Naive thymus-derived CD4-positive, alpha-beta T cell (primary cell): Measurements from ENCODE around the gene RAB7A. TPM values are rescaled to one million over a fixed set of nuclear protein-coding genes. Genes with fewer than 3 reads are reported as not detected.

Experiments used
- ATAC-seq: fragments of 150-1000 bp; cut with Tn5 transposase; 2 replicates; pipeline ENCODE4 v1.10.0; 2021; ENCODE audit warnings: mild to moderate bottlenecking, moderate library complexity
- CTCF ChIA-PET: fragments of 350-600 bp; sonication (Branson Sonifier 250); formaldehyde crosslinking; loops from one replicate; lab custom pipeline; 2021; ENCODE audit warnings: antibody characterized with exemption; lab: Charles Lee
- POLR2A ChIA-PET: fragments of 350-600 bp; sonication (Branson Sonifier 250); formaldehyde crosslinking; loops from one replicate; lab custom pipeline; 2021; ENCODE audit warnings: antibody characterized with exemption, inconsistent platforms; lab: Charles Lee
- DNase-seq, 9 donors: peaks; one replicate each; pipeline versions ENCODE4 v3.0.0 to v3.0.0-alpha.2; 2020 to 2022; ENCODE audit warnings: mixed read lengths in 1 of 9
- H3K27ac ChIP-seq: one replicate; pipeline ENCODE4 v1.7.0; 2013; ENCODE audit warnings: mild to moderate bottlenecking, low read depth, low read length, moderate library complexity
- H3K27me3 ChIP-seq, 2 donors: one replicate each; pipeline ENCODE4 v1.7.0; 2013; ENCODE audit warnings: low read length in 2 of 2, mild to moderate bottlenecking in 2 of 2, moderate library complexity in 2 of 2; ENCODE audit not compliant: control insufficient read depth in 2 of 2, insufficient read depth in 2 of 2
- H3K36me3 ChIP-seq, 3 experiments: 1 replicate in 2 of 3; 2 replicates in 1 of 3; pipeline ENCODE4 v1.7.0; 2013; ENCODE audit warnings: low read length in 3 of 3, mild to moderate bottlenecking in 3 of 3, moderate library complexity in 1 of 3; ENCODE audit not compliant: insufficient read depth in 3 of 3, control insufficient read depth in 2 of 3
- H3K4me1 ChIP-seq, 2 donors: one replicate each; pipeline ENCODE4 v1.7.0; 2013; ENCODE audit warnings: low read length in 2 of 2, mild to moderate bottlenecking in 2 of 2, moderate library complexity in 1 of 2; ENCODE audit not compliant: control insufficient read depth in 2 of 2, insufficient read depth in 2 of 2
- H3K4me3 ChIP-seq: 2 replicates; pipeline ENCODE4 v1.7.0; 2013; ENCODE audit warnings: mild to moderate bottlenecking, low read length
- H3K9me3 ChIP-seq, 3 experiments: 1 replicate in 2 of 3; 2 replicates in 1 of 3; pipeline ENCODE4 v1.7.0; 2013; ENCODE audit warnings: low read length in 3 of 3; ENCODE audit not compliant: control insufficient read depth in 2 of 3
- H3K27ac Mint-ChIP-seq, 9 donors: one replicate each; pipeline ENCODE4 v1.8.0; 2020 to 2022; ENCODE audit warnings: mixed read lengths in 9 of 9, mild to moderate bottlenecking in 8 of 9, moderate library complexity in 5 of 9, inconsistent platforms in 2 of 9
- H3K27me3 Mint-ChIP-seq, 5 donors: one replicate each; pipeline ENCODE4 v1.8.0; 2021 to 2022; ENCODE audit warnings: mixed read lengths in 5 of 5, mild to moderate bottlenecking in 1 of 5
- H3K36me3 Mint-ChIP-seq, 5 donors: one replicate each; pipeline ENCODE4 v1.8.0; 2020 to 2022; ENCODE audit warnings: mixed read lengths in 5 of 5, mild to moderate bottlenecking in 3 of 5, inconsistent platforms in 1 of 5
- H3K4me1 Mint-ChIP-seq, 7 donors: one replicate each; pipeline ENCODE4 v1.8.0; 2020 to 2022; ENCODE audit warnings: mixed read lengths in 7 of 7, mild to moderate bottlenecking in 3 of 7, inconsistent platforms in 1 of 7
- H3K4me3 Mint-ChIP-seq, 10 donors: one replicate each; pipeline ENCODE4 v1.8.0; 2020 to 2022; ENCODE audit warnings: mild to moderate bottlenecking in 10 of 10, mixed read lengths in 10 of 10, moderate library complexity in 6 of 10, inconsistent platforms in 2 of 10
- H3K9me3 Mint-ChIP-seq, 11 donors: one replicate each; pipeline ENCODE4 v1.8.0; 2020 to 2022; ENCODE audit warnings: mixed read lengths in 11 of 11, mild to moderate bottlenecking in 4 of 11, inconsistent platforms in 1 of 11, moderate library complexity in 1 of 11
- intact Hi-C, 2 donors: fragments of 100-400 bp; cut with micrococcal nuclease; formaldehyde crosslinking; loops; one replicate each; pipeline ENCODE4 v1.15.1; 2023
- polyA plus RNA-seq, 2 donors: library from polyadenylated mRNA; unstranded; fragments of 300-500 nt; fragmentation: Illumina TruSeq; gene quantifications; one replicate each; pipeline ENCODE4 v1.2.3, GENCODE V29; 2021
- total RNA-seq, 6 experiments: library from RNA in 5 of 6; stranded (reverse) in 5 of 6; gene quantifications; 1 replicate in 5 of 6; 2 replicates in 1 of 6; pipeline ENCODE4 v1.2.3 and lab custom pipeline; 2021 to 2026

The RAB7A gene
- total and polyA plus RNA-seq, 7 experiments from 2014 or later, result 124 to 249 (median 175) TPM

DNA sequence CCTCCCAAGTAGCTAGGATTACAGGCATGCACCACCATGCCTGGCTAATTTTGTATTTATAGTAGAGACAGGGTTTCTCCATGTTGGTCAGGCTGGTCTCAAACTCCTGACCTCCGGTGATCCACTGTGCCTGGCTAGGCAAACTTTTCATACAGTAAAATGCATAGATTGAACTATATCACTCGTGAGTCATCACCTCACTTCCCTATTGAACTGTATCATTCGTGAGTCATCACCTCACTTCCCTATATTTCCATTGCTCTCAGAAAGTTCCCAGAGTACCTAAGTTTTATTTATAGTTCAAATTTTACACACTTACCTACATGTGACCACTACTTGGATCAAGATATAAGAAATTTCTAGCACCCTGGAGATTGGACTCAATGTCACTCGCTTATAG, 79.8 kb downstream of the RAB7A start:
- peaks cover 11 to 36% (median 33%) of the 10 kb centered on the region in 5 donors for H3K36me3 Mint-ChIP-seq
- CTCF ChIA-PET, result interaction anchor here (0.7 kb wide), 1 partner anchor 579 kb away, joined by 3 read pairs; no protein-coding TSS in a partner anchor
- no peaks in the 10 kb centered on the region for H3K27me3 ChIP-seq
- H3K36me3 ChIP-seq, result peaks cover 4 to 39% (median 14%) of the 10 kb centered on the region in 3 experiments
- no peaks in the 10 kb centered on the region for H3K27me3 Mint-ChIP-seq
- H3K4me3 ChIP-seq, result no peak overlapping the region
- peak overlapping the region; percentile 91 to 98 (median 96) for H3K27ac Mint-ChIP-seq
- no peaks in the 10 kb centered on the region for H3K9me3 ChIP-seq
- peak overlapping the region in 7 of 10 donors; percentile 48 to 89 (median 81) for H3K4me3 Mint-ChIP-seq
- no peak for DNase-seq
- peaks cover 52 to 85% (median 74%) of the 10 kb centered on the region in 7 donors for H3K4me1 Mint-ChIP-seq
- H3K4me1 ChIP-seq, result peaks cover 22 to 51% of the 10 kb centered on the region in 2 donors
- peak; percentile 37 for ATAC-seq
- H3K27ac ChIP-seq, result peak overlapping the region; percentile 74
- POLR2A ChIA-PET, result interaction anchor here (3.6 to 4.0 kb wide), 2 partner anchors 17 to 124 kb away, joined by 35 to 46 read pairs; no protein-coding TSS in a partner anchor
- intact Hi-C loops, result loop anchor here in 1 of 2 donors (2.0 kb wide), 3 partner anchors 17 to 189 kb away; partner anchors contain the start of gene ACAD9
- no peaks in the 10 kb centered on the region for H3K9me3 Mint-ChIP-seq

- Mint-ChIP-seq H3K27ac (peak overlapping the region; percentile 80 to 98 (median 96)), H3K4me1 (peaks cover 45 to 81% (median 66%) of the 10 kb centered on the region in 7 donors), H3K9me3 (no peaks in the 10 kb centered on the region), H3K36me3 (peaks cover 11 to 37% (median 33%) of the 10 kb centered on the region in 5 donors), H3K4me3 (peak overlapping the region in 1 of 10 donors; percentile 9), H3K27me3 (no peaks in the 10 kb centered on the region)
- Histone ChIP-seq H3K4me3 (no peak overlapping the region), H3K9me3 (no peaks in the 10 kb centered on the region), H3K27ac (peak overlapping the region; percentile 74), H3K4me1 (peaks cover 22 to 43% of the 10 kb centered on the region in 2 donors), H3K36me3 (peaks cover 7 to 47% (median 14%) of the 10 kb centered on the region in 3 experiments), H3K27me3 (no peaks in the 10 kb centered on the region)
- ChIA-PET POLR2A (interaction anchor here (0.7 kb wide), 1 partner anchor 8 kb away, joined by 3 read pairs; no protein-coding TSS in a partner anchor), CTCF (interaction anchor here (1.0 to 1.5 kb wide), 2 partner anchors 125 to 126 kb away, joined by 3 read pairs; no protein-coding TSS in a partner anchor)
- DNase-seq, result no peak
- no peak for ATAC-seq
- intact Hi-C loops, result no loop called here
Measured at GRCh38 chr3:128806588-128806987, 80.6 kb downstream of the RAB7A start.

- Histone ChIP-seq H3K27me3 (no peaks in the 10 kb centered on the region), H3K9me3 (no peaks in the 10 kb centered on the region), H3K36me3 (peaks cover 7 to 52% (median 14%) of the 10 kb centered on the region in 3 experiments), H3K4me1 (peaks cover 22 to 37% of the 10 kb centered on the region in 2 donors), H3K4me3 (no peak overlapping the region), H3K27ac (peak overlapping the region; percentile 74)
- POLR2A ChIA-PET, result interaction anchor here (0.6 to 0.7 kb wide), 2 partner anchors 9 to 12 kb away, joined by 3 read pairs; no protein-coding TSS in a partner anchor
- no peaks in the 10 kb centered on the region for H3K27me3 Mint-ChIP-seq
- no peak for DNase-seq
- H3K4me1 Mint-ChIP-seq, result peaks cover 40 to 73% (median 59%) of the 10 kb centered on the region in 7 donors
- no peaks in the 10 kb centered on the region for H3K9me3 Mint-ChIP-seq
- intact Hi-C loops, result no loop called here
- H3K36me3 Mint-ChIP-seq, result peaks cover 11 to 33% (median 31%) of the 10 kb centered on the region in 5 donors
- no peak overlapping the region for H3K4me3 Mint-ChIP-seq
- ATAC-seq, result no peak
- CTCF ChIA-PET, result interaction anchor here (0.6 to 1.5 kb wide), 3 partner anchors 126 to 260 kb away, joined by 3 to 4 read pairs (median 3); no protein-coding TSS in a partner anchor
- peak overlapping the region; percentile 9 to 98 (median 91) for H3K27ac Mint-ChIP-seq
Measured at GRCh38 chr3:128807186-128807830, 81.3 kb downstream of the RAB7A start.

DNA sequence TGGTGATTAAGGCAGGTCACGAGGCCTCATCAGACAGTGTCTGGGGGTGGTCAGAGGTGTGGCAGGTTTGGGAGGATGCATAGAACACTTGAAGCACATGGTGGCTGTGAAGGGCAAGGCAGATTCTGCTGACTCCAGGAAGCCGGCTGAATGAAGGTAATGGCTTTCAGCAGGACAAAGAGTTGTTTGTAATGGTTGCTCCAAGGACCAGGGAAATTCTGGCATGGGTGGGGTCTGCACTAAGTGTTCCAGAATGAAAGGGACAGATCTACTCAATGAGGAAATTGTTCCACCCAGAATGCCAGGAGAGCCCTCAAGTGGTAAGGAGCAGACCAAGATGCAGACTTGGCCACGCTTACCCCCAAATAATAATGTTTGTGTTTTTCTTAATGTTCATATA, 82.7 kb downstream of the RAB7A start:
- H3K27me3 ChIP-seq, result no peaks in the 10 kb centered on the region
- Mint-ChIP-seq H3K27me3 (no peaks in the 10 kb centered on the region), H3K9me3 (no peaks in the 10 kb centered on the region), H3K4me3 (no peak overlapping the region), H3K27ac (peak overlapping the region in 8 of 9 donors; percentile 64 to 86 (median 78)), H3K4me1 (peaks cover 34 to 65% (median 48%) of the 10 kb centered on the region in 7 donors), H3K36me3 (peaks cover 11 to 40% (median 37%) of the 10 kb centered on the region in 5 donors)
- peaks cover 14 to 65% (median 17%) of the 10 kb centered on the region in 3 experiments for H3K36me3 ChIP-seq
- intact Hi-C loops, result no loop called here
- ChIA-PET POLR2A (interaction anchor here (1.1 kb wide), 1 partner anchor 40 kb away, joined by 3 read pairs; no protein-coding TSS in a partner anchor), CTCF (no interaction called here)
- ATAC-seq, result no peak
- no peak for DNase-seq
- peaks cover 15 to 29% of the 10 kb centered on the region in 2 donors for H3K4me1 ChIP-seq
- H3K9me3 ChIP-seq, result no peaks in the 10 kb centered on the region
- no peak overlapping the region for H3K4me3 ChIP-seq
- no peak overlapping the region for H3K27ac ChIP-seq

- no peaks in the 10 kb centered on the region for H3K27me3 Mint-ChIP-seq
- POLR2A ChIA-PET, result interaction anchor here (1.2 to 2.6 kb wide), 2 partner anchors 9 to 132 kb away, joined by 3 to 9 read pairs; no protein-coding TSS in a partner anchor
- no peak overlapping the region for H3K4me3 Mint-ChIP-seq
- no peak overlapping the region for H3K4me3 ChIP-seq
- DNase-seq (no peak), ATAC-seq (no peak)
- no peaks in the 10 kb centered on the region for H3K4me1 ChIP-seq
- no peak overlapping the region for H3K27ac ChIP-seq
- H3K27me3 ChIP-seq, result no peaks in the 10 kb centered on the region
- peaks cover 16 to 63% (median 43%) of the 10 kb centered on the region in 5 donors for H3K36me3 Mint-ChIP-seq
- H3K9me3 Mint-ChIP-seq, result no peaks in the 10 kb centered on the region
- intact Hi-C loops, result no loop called here
- H3K36me3 ChIP-seq, result peaks cover 9 to 51% (median 18%) of the 10 kb centered on the region in 3 experiments
- CTCF ChIA-PET, result interaction anchor here (0.5 to 1.4 kb wide), 2 partner anchors 133 to 413 kb away, joined by 4 read pairs; no protein-coding TSS in a partner anchor
- peak overlapping the region in 2 of 9 donors; percentile 22 to 70 for H3K27ac Mint-ChIP-seq
- H3K9me3 ChIP-seq, result no peaks in the 10 kb centered on the region
- peaks cover 4 to 30% (median 15%) of the 10 kb centered on the region in 7 donors for H3K4me1 Mint-ChIP-seq
Measured at GRCh38 chr3:128813097-128813496, 87.1 kb downstream of the RAB7A start.

GRCh38 chr3:128814060-128814459, 88.1 kb downstream of the RAB7A start:
- ChIA-PET CTCF (interaction anchor here (1.1 kb wide), 1 partner anchor 32 kb away, joined by 3 read pairs; no protein-coding TSS in a partner anchor), POLR2A (interaction anchor here (0.5 kb wide), 1 partner anchor 136 kb away, joined by 3 read pairs; no protein-coding TSS in a partner anchor)
- ATAC-seq, result no peak

More at GRCh38 chr3:128814060-128814459, 88.1 kb downstream of the RAB7A start:
- Histone ChIP-seq H3K27me3 (no peaks in the 10 kb centered on the region), H3K36me3 (peaks cover 7 to 48% (median 14%) of the 10 kb centered on the region in 3 experiments), H3K27ac (no peak overlapping the region), H3K4me1 (no peaks in the 10 kb centered on the region), H3K4me3 (no peak overlapping the region), H3K9me3 (no peaks in the 10 kb centered on the region)
- Mint-ChIP-seq H3K4me1 (peaks cover 3 to 21% (median 8%) of the 10 kb centered on the region in 7 donors), H3K4me3 (no peak overlapping the region), H3K27me3 (no peaks in the 10 kb centered on the region), H3K36me3 (peaks cover 21 to 66% (median 45%) of the 10 kb centered on the region in 5 donors), H3K9me3 (no peaks in the 10 kb centered on the region), H3K27ac (peak overlapping the region in 2 of 9 donors; percentile 12 to 48)
- intact Hi-C loops, result no loop called here
- no peak for DNase-seq
